HEK293 (cell line): ENCODE results near the gene HRAS.

Source experiments
- BCL11A ChIP-seq: fragments of 450-650 bp; formaldehyde crosslinking; IDR thresholded peaks from 2 replicates; pipeline ENCODE4 v1.5.1; 2016; ENCODE audit warnings: low read depth, missing biosample characterization, missing genetic modification characterization
- KLF1 ChIP-seq: fragments of 450-650 bp; formaldehyde crosslinking; IDR thresholded peaks from 2 replicates; pipeline ENCODE4 v1.5.1; 2016; ENCODE audit warnings: missing biosample characterization, missing genetic modification characterization
- KLF8 ChIP-seq: fragments of 450-650 bp; formaldehyde crosslinking; IDR thresholded peaks from 2 replicates; pipeline ENCODE4 v1.5.1; 2016; ENCODE audit warnings: missing biosample characterization, missing genetic modification characterization
- KLF9 ChIP-seq: fragments of 450-650 bp; formaldehyde crosslinking; IDR thresholded peaks from 2 replicates; pipeline ENCODE4 v1.5.1; 2016; ENCODE audit warnings: missing biosample characterization, missing genetic modification characterization, low read depth
- SETDB1 ChIP-seq: IDR thresholded peaks from one replicate; pipeline ENCODE4 v1.6.1; 2017; ENCODE audit warnings: mild to moderate bottlenecking, low read length, moderate library complexity, mixed read lengths; ENCODE audit not compliant: insufficient read length
- SP7 ChIP-seq: fragments of 450-650 bp; formaldehyde crosslinking; IDR thresholded peaks from 2 replicates; pipeline ENCODE4 v1.5.1; 2016; ENCODE audit warnings: missing biosample characterization, missing genetic modification characterization
- TRIM28 ChIP-seq: IDR thresholded peaks from 2 replicates; pipeline ENCODE4 v1.6.1; 2011; ENCODE audit warnings: low read length, control low read depth, borderline replicate concordance
- ZBTB17 ChIP-seq: fragments of 450-650 bp; formaldehyde crosslinking; IDR thresholded peaks from 2 replicates; pipeline ENCODE4 v1.5.1; 2016; ENCODE audit warnings: missing biosample characterization, missing genetic modification characterization
- ZFP37 ChIP-seq: fragments of 450-650 bp; formaldehyde crosslinking; IDR thresholded peaks from 2 replicates; pipeline ENCODE4 v1.5.1; 2016; ENCODE audit warnings: missing biosample characterization, missing genetic modification characterization
- ZNF132 ChIP-seq: fragments of 450-650 bp; formaldehyde crosslinking; IDR thresholded peaks from 2 replicates; pipeline ENCODE4 v1.5.1; 2017; ENCODE audit warnings: missing biosample characterization, missing genetic modification characterization, borderline replicate concordance
- ZNF16 ChIP-seq: fragments of 450-650 bp; formaldehyde crosslinking; IDR thresholded peaks from 2 replicates; pipeline ENCODE4 v1.5.1; 2016; ENCODE audit warnings: low read depth, missing biosample characterization, missing genetic modification characterization
- ZNF211 ChIP-seq: fragments of 450-650 bp; formaldehyde crosslinking; IDR thresholded peaks from 2 replicates; pipeline ENCODE4 v1.5.1; 2016; ENCODE audit warnings: low read depth, missing biosample characterization, missing genetic modification characterization
- ZNF335 ChIP-seq: fragments of 450-650 bp; formaldehyde crosslinking; conservative IDR thresholded peaks from 2 replicates; pipeline ENCODE4 v1.5.1; 2016; ENCODE audit warnings: missing biosample characterization, missing genetic modification characterization
- ZNF560 ChIP-seq: fragments of 450-650 bp; formaldehyde crosslinking; IDR thresholded peaks from 2 replicates; pipeline ENCODE4 v1.5.1; 2017; ENCODE audit warnings: missing biosample characterization, missing genetic modification characterization, borderline replicate concordance
- ZNF571 ChIP-seq: fragments of 450-650 bp; formaldehyde crosslinking; IDR thresholded peaks from 2 replicates; pipeline ENCODE4 v1.5.0; 2017; ENCODE audit warnings: missing biosample characterization, missing genetic modification characterization
- ZNF600 ChIP-seq: fragments of 450-650 bp; formaldehyde crosslinking; IDR thresholded peaks from 2 replicates; pipeline ENCODE4 v1.5.1; 2016; ENCODE audit warnings: missing biosample characterization, missing genetic modification characterization
- ZNF777 ChIP-seq: fragments of 450-650 bp; formaldehyde crosslinking; IDR thresholded peaks from 2 replicates; pipeline ENCODE4 v1.5.1; 2017; ENCODE audit warnings: missing biosample characterization, missing genetic modification characterization, borderline replicate concordance
- ZNF792 ChIP-seq: fragments of 450-650 bp; formaldehyde crosslinking; IDR thresholded peaks from 2 replicates; pipeline ENCODE4 v1.5.1; 2016; ENCODE audit warnings: missing biosample characterization, missing genetic modification characterization
- ZNF830 ChIP-seq: fragments of 450-650 bp; IDR thresholded peaks from 2 replicates; pipeline ENCODE4 v1.5.0; 2018; ENCODE audit warnings: missing biosample characterization, missing genetic modification characterization, low read depth, mild to moderate bottlenecking, moderate library complexity
- TF ChIP-seq, protein P1 (sequence below): fragments of 450-650 bp; formaldehyde crosslinking; IDR thresholded peaks from 2 replicates; pipeline ENCODE4 v1.5.1; 2017; ENCODE audit warnings: missing biosample characterization, missing genetic modification characterization
- TF ChIP-seq, protein P2 (sequence below): fragments of 450-650 bp; formaldehyde crosslinking; IDR thresholded peaks from 2 replicates; pipeline ENCODE4 v1.5.1; 2016; ENCODE audit warnings: missing biosample characterization, missing genetic modification characterization
- TF ChIP-seq, protein P3 (sequence below): fragments of 450-650 bp; formaldehyde crosslinking; IDR thresholded peaks from 2 replicates; pipeline ENCODE4 v1.5.1; 2016; ENCODE audit warnings: missing biosample characterization, missing genetic modification characterization
- TF ChIP-seq, protein P4 (sequence below): fragments of 450-650 bp; formaldehyde crosslinking; IDR thresholded peaks from 2 replicates; pipeline ENCODE4 v1.5.1; 2016; ENCODE audit warnings: missing biosample characterization, missing genetic modification characterization
- TF ChIP-seq, protein P5 (sequence below): fragments of 450-650 bp; formaldehyde crosslinking; IDR thresholded peaks from 2 replicates; pipeline ENCODE4 v1.5.1; 2016; ENCODE audit warnings: missing biosample characterization, missing genetic modification characterization
- TF ChIP-seq, protein P6 (sequence below): fragments of 450-650 bp; formaldehyde crosslinking; IDR thresholded peaks from 2 replicates; pipeline ENCODE4 v1.5.0; 2017; ENCODE audit warnings: missing biosample characterization, missing genetic modification characterization, borderline replicate concordance
- TF ChIP-seq, protein P7 (sequence below): fragments of 450-650 bp; formaldehyde crosslinking; IDR thresholded peaks from 2 replicates; pipeline ENCODE4 v1.5.1; 2016; ENCODE audit warnings: missing biosample characterization, missing genetic modification characterization
- TF ChIP-seq, protein P8 (sequence below): fragments of 450-650 bp; formaldehyde crosslinking; IDR thresholded peaks from 2 replicates; pipeline ENCODE4 v1.5.1; 2016; ENCODE audit warnings: missing biosample characterization, missing genetic modification characterization

Gene HRAS

DNA sequence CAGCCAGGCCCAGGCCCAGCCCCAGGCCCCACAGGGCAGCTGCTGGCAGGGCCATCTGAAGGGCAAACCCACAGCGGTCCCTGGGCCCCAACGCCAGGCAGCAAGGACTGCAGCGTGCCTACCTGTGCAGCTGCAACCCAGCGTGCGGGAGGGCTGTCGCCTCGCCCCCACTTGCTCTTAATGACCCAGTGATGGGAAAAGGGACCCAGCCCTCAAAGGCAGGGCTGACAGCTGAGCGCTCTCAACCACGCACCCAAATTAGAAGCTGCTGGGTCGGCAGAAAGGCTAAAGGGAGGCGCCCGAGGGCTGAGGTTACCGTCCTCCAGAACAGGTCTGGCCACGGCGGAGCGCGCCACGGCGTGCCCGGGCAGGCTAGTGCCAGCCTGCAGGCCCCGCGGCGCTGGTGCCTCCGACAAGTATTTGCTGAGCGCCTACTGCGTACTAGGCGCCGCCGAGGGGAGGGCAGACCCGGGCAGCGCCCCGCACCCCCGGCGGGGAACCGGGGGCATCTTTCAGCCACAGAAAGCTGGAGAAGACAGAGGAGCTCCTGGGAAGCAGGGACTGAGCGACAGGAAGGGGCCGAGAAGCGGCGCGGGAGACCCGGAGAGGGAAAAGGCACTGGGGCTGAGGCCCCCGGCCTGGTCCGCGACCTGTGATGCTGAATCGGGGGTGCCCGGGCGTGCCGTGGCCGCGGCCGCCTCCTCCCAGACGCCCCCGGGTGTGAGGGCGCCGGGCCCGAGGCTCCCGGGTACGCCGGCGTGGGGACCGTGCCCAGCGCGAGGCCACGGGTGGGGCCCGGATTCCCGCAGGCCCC, 773 bp downstream of the HRAS start (continued):
- TF ChIP-seq, protein P1, sequence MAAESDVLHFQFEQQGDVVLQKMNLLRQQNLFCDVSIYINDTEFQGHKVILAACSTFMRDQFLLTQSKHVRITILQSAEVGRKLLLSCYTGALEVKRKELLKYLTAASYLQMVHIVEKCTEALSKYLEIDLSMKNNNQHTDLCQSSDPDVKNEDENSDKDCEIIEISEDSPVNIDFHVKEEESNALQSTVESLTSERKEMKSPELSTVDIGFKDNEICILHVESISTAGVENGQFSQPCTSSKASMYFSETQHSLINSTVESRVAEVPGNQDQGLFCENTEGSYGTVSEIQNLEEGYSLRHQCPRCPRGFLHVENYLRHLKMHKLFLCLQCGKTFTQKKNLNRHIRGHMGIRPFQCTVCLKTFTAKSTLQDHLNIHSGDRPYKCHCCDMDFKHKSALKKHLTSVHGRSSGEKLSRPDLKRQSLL (tag by site-specific recombination): no peak
- TF ChIP-seq SETDB1: no peak
- TF ChIP-seq ZNF600 (tag by site-specific recombination): peak; percentile 79
- TF ChIP-seq ZNF335 (tag by site-specific recombination): peak; percentile 74
- TF ChIP-seq KLF9 (tag by site-specific recombination): no peak
- no peak for TF ChIP-seq ZNF571 (tag by site-specific recombination)
- no peak for TF ChIP-seq ZNF777
- TF ChIP-seq ZFP37 (tag by site-specific recombination): no peak
- TF ChIP-seq, protein P2, sequence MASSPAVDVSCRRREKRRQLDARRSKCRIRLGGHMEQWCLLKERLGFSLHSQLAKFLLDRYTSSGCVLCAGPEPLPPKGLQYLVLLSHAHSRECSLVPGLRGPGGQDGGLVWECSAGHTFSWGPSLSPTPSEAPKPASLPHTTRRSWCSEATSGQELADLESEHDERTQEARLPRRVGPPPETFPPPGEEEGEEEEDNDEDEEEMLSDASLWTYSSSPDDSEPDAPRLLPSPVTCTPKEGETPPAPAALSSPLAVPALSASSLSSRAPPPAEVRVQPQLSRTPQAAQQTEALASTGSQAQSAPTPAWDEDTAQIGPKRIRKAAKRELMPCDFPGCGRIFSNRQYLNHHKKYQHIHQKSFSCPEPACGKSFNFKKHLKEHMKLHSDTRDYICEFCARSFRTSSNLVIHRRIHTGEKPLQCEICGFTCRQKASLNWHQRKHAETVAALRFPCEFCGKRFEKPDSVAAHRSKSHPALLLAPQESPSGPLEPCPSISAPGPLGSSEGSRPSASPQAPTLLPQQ: no peak
- TF ChIP-seq, protein P3, sequence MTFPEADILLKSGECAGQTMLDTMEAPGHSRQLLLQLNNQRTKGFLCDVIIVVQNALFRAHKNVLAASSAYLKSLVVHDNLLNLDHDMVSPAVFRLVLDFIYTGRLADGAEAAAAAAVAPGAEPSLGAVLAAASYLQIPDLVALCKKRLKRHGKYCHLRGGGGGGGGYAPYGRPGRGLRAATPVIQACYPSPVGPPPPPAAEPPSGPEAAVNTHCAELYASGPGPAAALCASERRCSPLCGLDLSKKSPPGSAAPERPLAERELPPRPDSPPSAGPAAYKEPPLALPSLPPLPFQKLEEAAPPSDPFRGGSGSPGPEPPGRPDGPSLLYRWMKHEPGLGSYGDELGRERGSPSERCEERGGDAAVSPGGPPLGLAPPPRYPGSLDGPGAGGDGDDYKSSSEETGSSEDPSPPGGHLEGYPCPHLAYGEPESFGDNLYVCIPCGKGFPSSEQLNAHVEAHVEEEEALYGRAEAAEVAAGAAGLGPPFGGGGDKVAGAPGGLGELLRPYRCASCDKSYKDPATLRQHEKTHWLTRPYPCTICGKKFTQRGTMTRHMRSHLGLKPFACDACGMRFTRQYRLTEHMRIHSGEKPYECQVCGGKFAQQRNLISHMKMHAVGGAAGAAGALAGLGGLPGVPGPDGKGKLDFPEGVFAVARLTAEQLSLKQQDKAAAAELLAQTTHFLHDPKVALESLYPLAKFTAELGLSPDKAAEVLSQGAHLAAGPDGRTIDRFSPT (tag by site-specific recombination): peak; percentile 69; the same call in 1 of the 2 replicates
- no peak for TF ChIP-seq ZNF16 (tag by site-specific recombination)
- TF ChIP-seq BCL11A (tag by site-specific recombination): no peak
- TF ChIP-seq, protein P4, sequence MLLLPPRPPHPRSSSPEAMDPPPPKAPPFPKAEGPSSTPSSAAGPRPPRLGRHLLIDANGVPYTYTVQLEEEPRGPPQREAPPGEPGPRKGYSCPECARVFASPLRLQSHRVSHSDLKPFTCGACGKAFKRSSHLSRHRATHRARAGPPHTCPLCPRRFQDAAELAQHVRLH (tag by site-specific recombination): no peak
- no peak for TF ChIP-seq SP7 (tag by site-specific recombination)
- TF ChIP-seq, protein P5, sequence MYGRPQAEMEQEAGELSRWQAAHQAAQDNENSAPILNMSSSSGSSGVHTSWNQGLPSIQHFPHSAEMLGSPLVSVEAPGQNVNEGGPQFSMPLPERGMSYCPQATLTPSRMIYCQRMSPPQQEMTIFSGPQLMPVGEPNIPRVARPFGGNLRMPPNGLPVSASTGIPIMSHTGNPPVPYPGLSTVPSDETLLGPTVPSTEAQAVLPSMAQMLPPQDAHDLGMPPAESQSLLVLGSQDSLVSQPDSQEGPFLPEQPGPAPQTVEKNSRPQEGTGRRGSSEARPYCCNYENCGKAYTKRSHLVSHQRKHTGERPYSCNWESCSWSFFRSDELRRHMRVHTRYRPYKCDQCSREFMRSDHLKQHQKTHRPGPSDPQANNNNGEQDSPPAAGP (tag by site-specific recombination): peak; percentile 59; the same call in 1 of the 2 replicates
- TF ChIP-seq, protein P6, sequence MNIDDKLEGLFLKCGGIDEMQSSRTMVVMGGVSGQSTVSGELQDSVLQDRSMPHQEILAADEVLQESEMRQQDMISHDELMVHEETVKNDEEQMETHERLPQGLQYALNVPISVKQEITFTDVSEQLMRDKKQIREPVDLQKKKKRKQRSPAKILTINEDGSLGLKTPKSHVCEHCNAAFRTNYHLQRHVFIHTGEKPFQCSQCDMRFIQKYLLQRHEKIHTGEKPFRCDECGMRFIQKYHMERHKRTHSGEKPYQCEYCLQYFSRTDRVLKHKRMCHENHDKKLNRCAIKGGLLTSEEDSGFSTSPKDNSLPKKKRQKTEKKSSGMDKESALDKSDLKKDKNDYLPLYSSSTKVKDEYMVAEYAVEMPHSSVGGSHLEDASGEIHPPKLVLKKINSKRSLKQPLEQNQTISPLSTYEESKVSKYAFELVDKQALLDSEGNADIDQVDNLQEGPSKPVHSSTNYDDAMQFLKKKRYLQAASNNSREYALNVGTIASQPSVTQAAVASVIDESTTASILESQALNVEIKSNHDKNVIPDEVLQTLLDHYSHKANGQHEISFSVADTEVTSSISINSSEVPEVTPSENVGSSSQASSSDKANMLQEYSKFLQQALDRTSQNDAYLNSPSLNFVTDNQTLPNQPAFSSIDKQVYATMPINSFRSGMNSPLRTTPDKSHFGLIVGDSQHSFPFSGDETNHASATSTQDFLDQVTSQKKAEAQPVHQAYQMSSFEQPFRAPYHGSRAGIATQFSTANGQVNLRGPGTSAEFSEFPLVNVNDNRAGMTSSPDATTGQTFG (tag by site-specific recombination): no peak
- TF ChIP-seq, protein P7, sequence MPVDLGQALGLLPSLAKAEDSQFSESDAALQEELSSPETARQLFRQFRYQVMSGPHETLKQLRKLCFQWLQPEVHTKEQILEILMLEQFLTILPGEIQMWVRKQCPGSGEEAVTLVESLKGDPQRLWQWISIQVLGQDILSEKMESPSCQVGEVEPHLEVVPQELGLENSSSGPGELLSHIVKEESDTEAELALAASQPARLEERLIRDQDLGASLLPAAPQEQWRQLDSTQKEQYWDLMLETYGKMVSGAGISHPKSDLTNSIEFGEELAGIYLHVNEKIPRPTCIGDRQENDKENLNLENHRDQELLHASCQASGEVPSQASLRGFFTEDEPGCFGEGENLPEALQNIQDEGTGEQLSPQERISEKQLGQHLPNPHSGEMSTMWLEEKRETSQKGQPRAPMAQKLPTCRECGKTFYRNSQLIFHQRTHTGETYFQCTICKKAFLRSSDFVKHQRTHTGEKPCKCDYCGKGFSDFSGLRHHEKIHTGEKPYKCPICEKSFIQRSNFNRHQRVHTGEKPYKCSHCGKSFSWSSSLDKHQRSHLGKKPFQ (tag by site-specific recombination): no peak
- peak; percentile 87; the same call in 1 of the 2 replicates for TF ChIP-seq ZNF792 (tag by site-specific recombination)
- peak; percentile 26; the same call in 1 of the 2 replicates for TF ChIP-seq KLF1
- no peak for TF ChIP-seq ZNF830 (tag by site-specific recombination)
- peak; percentile 52; the same call in 1 of the 2 replicates for TF ChIP-seq KLF8
- no peak for TF ChIP-seq TRIM28
- TF ChIP-seq ZNF211: no peak
- TF ChIP-seq, protein P8, sequence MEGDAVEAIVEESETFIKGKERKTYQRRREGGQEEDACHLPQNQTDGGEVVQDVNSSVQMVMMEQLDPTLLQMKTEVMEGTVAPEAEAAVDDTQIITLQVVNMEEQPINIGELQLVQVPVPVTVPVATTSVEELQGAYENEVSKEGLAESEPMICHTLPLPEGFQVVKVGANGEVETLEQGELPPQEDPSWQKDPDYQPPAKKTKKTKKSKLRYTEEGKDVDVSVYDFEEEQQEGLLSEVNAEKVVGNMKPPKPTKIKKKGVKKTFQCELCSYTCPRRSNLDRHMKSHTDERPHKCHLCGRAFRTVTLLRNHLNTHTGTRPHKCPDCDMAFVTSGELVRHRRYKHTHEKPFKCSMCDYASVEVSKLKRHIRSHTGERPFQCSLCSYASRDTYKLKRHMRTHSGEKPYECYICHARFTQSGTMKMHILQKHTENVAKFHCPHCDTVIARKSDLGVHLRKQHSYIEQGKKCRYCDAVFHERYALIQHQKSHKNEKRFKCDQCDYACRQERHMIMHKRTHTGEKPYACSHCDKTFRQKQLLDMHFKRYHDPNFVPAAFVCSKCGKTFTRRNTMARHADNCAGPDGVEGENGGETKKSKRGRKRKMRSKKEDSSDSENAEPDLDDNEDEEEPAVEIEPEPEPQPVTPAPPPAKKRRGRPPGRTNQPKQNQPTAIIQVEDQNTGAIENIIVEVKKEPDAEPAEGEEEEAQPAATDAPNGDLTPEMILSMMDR: peak; percentile 49; the same call in 1 of the 2 replicates
- TF ChIP-seq ZNF560 (tag by site-specific recombination): no peak
- no peak for TF ChIP-seq ZNF132 (tag by site-specific recombination)
- no peak for TF ChIP-seq ZBTB17
